PC-3 (cell line): ENCODE data around the gene NPAS1.

ENCODE experiments used
- EZH2 ChIP-seq: fragments of 300-600 bp; sonication (generic); IDR thresholded peaks from one replicate; pipeline ENCODE4 v1.6.1; 2017; ENCODE audit warnings: antibody characterized with exemption, mild to moderate bottlenecking, low read length; ENCODE audit not compliant: unreplicated experiment
- EZH2phosphoT487 ChIP-seq: fragments of 300-600 bp; sonication (generic); IDR thresholded peaks from 2 replicates; pipeline ENCODE4 v1.6.1; 2018; ENCODE audit warnings: mild to moderate bottlenecking, antibody characterized with exemption, low read length, borderline replicate concordance
- TF ChIP-seq, protein P1 (sequence below): fragments of 300-600 bp; sonication (generic); conservative IDR thresholded peaks from 2 replicates; pipeline ENCODE4 v1.5.1; 2017; ENCODE audit warnings: antibody characterized with exemption, low read depth, mild to moderate bottlenecking, low read length

DNA sequence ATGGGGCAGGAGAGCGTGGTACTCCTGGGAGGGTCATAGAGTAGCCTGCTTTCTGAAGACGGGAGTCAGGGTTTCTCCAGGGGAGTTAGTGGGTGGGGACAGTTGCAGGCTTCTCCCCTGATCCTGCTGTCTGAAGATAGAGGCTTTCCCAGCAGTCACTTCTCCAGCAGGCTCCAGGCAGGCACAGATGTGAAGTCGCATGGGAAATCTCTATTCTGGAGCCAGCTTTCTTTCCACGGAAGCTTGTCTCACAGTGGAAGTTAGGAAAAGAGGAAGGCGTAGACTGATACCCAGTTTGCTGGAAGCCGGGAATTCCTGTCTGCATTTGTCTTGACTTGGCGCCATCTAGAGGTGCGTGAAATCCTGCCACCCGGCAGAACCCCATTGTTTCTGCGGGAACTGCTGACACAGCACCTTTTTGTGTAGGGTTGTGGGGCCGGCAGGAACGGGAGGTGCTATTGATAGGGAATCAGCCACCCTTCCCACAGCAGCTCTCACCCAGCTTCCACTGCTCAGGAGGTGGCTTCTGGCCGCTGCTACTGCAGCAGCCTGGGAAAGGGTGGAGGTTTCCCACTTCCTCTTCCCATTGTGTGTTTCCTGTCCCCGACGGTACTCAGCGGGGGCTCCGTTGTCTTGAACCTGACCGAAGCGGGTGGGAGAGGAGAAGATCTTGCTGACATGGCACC is 28.5 kb upstream of the NPAS1 start:
- TF ChIP-seq EZH2 (no peak), EZH2phosphoT487 (no peak)
- TF ChIP-seq, protein P1, sequence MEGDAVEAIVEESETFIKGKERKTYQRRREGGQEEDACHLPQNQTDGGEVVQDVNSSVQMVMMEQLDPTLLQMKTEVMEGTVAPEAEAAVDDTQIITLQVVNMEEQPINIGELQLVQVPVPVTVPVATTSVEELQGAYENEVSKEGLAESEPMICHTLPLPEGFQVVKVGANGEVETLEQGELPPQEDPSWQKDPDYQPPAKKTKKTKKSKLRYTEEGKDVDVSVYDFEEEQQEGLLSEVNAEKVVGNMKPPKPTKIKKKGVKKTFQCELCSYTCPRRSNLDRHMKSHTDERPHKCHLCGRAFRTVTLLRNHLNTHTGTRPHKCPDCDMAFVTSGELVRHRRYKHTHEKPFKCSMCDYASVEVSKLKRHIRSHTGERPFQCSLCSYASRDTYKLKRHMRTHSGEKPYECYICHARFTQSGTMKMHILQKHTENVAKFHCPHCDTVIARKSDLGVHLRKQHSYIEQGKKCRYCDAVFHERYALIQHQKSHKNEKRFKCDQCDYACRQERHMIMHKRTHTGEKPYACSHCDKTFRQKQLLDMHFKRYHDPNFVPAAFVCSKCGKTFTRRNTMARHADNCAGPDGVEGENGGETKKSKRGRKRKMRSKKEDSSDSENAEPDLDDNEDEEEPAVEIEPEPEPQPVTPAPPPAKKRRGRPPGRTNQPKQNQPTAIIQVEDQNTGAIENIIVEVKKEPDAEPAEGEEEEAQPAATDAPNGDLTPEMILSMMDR, result peak; percentile 79
